ENCODE results near the gene CENPE. TPM values are rescaled to one million over a fixed set of nuclear protein-coding genes. Genes with fewer than 3 reads are reported as not detected.

CENPE gene
- total and polyA plus RNA-seq, 2 donors (not counting 3 experiments of a cell fraction or from before 2014, with no cell fraction given), result 1.7 to 50.8 TPM

GRCh38 chr4:103201253-103201652 lies 3.1 kb upstream of the CENPE start:
- no peak for FAIRE-seq
- dilution Hi-C loops (cut with MboI; ENCODE audit: extremely low pct_ligation_motif_present, low sequenced_read_pairs), result no loop called here

More at GRCh38 chr4:103201253-103201652, 3.1 kb upstream of the CENPE start:
- no peaks in the 10 kb centered on the region for H3K9me3 ChIP-seq (replicated peaks; ENCODE audit: control insufficient read depth, insufficient read depth, low read length)
- H3K27ac ChIP-seq (ENCODE audit: insufficient read depth, low read depth, low read length), result no peak overlapping the region
- peaks cover 0 to 2% of the 10 kb centered on the region in 2 experiments for H3K27me3 ChIP-seq (ENCODE audit: control insufficient read depth in 2 of 2, insufficient read depth in 2 of 2, low read length in 2 of 2)
- intact Hi-C loops (cut with micrococcal nuclease), result loop anchor here (5.0 kb wide), 1 partner anchor 716 kb away; no protein-coding TSS in a partner anchor
- no TSS peak for BruUV-seq (replicated peaks)
- no peaks in the 10 kb centered on the region for H3K9me1 ChIP-seq (replicated peaks; ENCODE audit: control insufficient read depth, extremely low read depth, insufficient read depth, low read length)
- H3K36me3 ChIP-seq (ENCODE audit: control insufficient read depth in 2 of 2, extremely low read depth in 1 of 2, insufficient read depth in 2 of 2, low read length in 2 of 2), result peaks cover 0 to 1% of the 10 kb centered on the region in 2 experiments
- H3K9ac ChIP-seq (replicated peaks; ENCODE audit: extremely low read depth, insufficient read depth, low read length), result no peak overlapping the region
- H3K79me2 ChIP-seq (ENCODE audit: control insufficient read depth, insufficient read depth, low read length), result peaks cover 17% of the 10 kb centered on the region
- H2AFZ ChIP-seq (ENCODE audit: low read depth, low read length), result no peak overlapping the region
- H3K4me3 ChIP-seq (replicated peaks in 1 of 3; ENCODE audit: insufficient read depth in 1 of 3, low read depth in 1 of 3, low read length in 3 of 3), result no peak overlapping the region
- DNase-seq (ENCODE audit: low read depth, low spot score), result no peak
- no peaks in the 10 kb centered on the region for H4K20me1 ChIP-seq (replicated peaks; ENCODE audit: control insufficient read depth, extremely low read depth, insufficient read depth, low read length)
- no peak for TF ChIP-seq JUN (IDR thresholded peaks at IDR 0.05; ENCODE audit: borderline replicate concordance, insufficient read depth, insufficient read length, low read depth)
- TF ChIP-seq POLR2AphosphoS5 (IDR thresholded peaks at IDR 0.05; ENCODE audit: insufficient read depth, low read depth, low read length), result no peak
- TF ChIP-seq MYC (IDR thresholded peaks at IDR 0.05; ENCODE audit: low read depth, low read length), result no peak
- no peak for TF ChIP-seq CTCF (IDR thresholded peaks at IDR 0.05; ENCODE audit: extremely low read depth in 1 of 2, insufficient read depth in 1 of 2, low read depth in 1 of 2, low read length in 2 of 2)
- TF ChIP-seq MAX (IDR thresholded peaks at IDR 0.05; ENCODE audit: insufficient read depth, insufficient read length), result no peak
- TF ChIP-seq POLR2A (IDR thresholded peaks at IDR 0.05; ENCODE audit: low read depth, low read length), result no peak
- no peak for TF ChIP-seq EZH2 (IDR thresholded peaks at IDR 0.05; ENCODE audit: borderline replicate concordance, low read depth, low read length, severe bottlenecking)
- TF ChIP-seq FOS (IDR thresholded peaks at IDR 0.05; ENCODE audit: borderline replicate concordance, insufficient read depth, low read length), result no peak
- H3K4me1 ChIP-seq (ENCODE audit: control insufficient read depth, extremely low read depth, insufficient read depth, low read length), result peaks cover 11% of the 10 kb centered on the region
- ChIA-PET POLR2A (no interaction called here), CTCF (no interaction called here)
- no peak overlapping the region for H3K4me2 ChIP-seq (ENCODE audit: insufficient read depth, low read length)

Measured in endothelial cell of umbilical vein (primary cell).